GM12892 (cell line): ENCODE results near the gene NPR2.

Experiments used
- POLR2A ChIP-seq: IDR thresholded peaks from 2 replicates; pipeline ENCODE4 v1.6.1; 2011; ENCODE audit warnings: low read depth, low read length, control low read depth
- POLR2AphosphoS5 ChIP-seq: IDR thresholded peaks from 2 replicates; pipeline ENCODE4 v1.6.1; 2011; ENCODE audit warnings: low read depth, low read length, control low read depth

DNA sequence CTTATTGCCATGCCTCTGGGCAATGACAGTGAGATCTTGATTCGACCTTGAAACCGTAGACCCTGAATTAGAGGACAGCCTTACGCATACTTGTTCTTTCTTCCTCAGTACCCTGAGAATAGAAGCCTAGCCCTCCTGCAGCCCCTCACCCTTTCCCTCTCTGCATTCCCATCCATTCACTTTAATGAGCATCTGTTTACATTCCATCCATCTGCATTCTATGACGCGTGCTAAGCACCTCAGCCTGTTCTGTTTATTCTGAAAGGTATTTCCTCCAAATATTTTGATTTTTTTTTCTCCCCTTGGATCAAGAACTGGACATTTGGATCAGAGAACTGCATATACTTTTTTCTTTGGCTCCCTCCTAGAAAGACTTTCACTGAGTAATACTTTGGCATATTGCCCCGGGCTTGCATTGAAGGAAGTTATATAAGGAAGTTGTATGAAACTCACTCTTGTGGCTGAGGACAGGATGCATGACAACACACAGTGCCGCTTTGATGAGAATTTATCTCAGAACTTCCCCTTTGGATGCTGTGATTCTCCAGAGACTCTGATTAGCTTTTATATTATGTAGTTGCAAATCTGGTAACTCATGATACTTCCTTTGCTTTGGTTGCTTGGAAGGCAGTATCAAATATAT lies 53.4 kb downstream of the NPR2 start:
- TF ChIP-seq POLR2A (no peak), POLR2AphosphoS5 (no peak)
